Choroid plexus epithelial cell (primary cell): Measurements from ENCODE around the gene TEAD1.

Experiments used
- DNase-seq: peaks from one replicate; pipeline ENCODE4 v3.0.0-alpha.2; 2010; ENCODE audit warnings: low read depth
- H3K4me3 ChIP-seq: 2 replicates; pipeline ENCODE4 v1.5.1; 2011; ENCODE audit warnings: low read depth, mild to moderate bottlenecking, control low read depth, low read length, moderate library complexity
- CTCF ChIP-seq: conservative IDR thresholded peaks from 2 replicates; pipeline ENCODE4 v1.5.1; 2011; ENCODE audit warnings: low read depth, mild to moderate bottlenecking, control low read depth, inconsistent platforms, low read length, moderate library complexity

The TEAD1 gene

GRCh38 chr11:12731841-12732336, 57.7 kb downstream of the TEAD1 start:
- TF ChIP-seq CTCF: no peak
- DNase-seq: no peak
- H3K4me3 ChIP-seq: no peak overlapping the region

GRCh38 chr11:12733091-12733490, 58.9 kb downstream of the TEAD1 start:
- H3K4me3 ChIP-seq: no peak overlapping the region
- TF ChIP-seq CTCF: no peak
- no peak for DNase-seq

GRCh38 chr11:12734625-12735024, 60.4 kb downstream of the TEAD1 start:
- TF ChIP-seq CTCF: no peak
- no peak overlapping the region for H3K4me3 ChIP-seq
- DNase-seq: no peak

- DNase-seq: no peak
Measured at GRCh38 chr11:12735262-12735661, 61.0 kb downstream of the TEAD1 start.

GRCh38 chr11:12737024-12737423, 62.8 kb downstream of the TEAD1 start:
- no peak overlapping the region for H3K4me3 ChIP-seq
- DNase-seq: no peak
- no peak for TF ChIP-seq CTCF

More at GRCh38 chr11:12735262-12735661, 61.0 kb downstream of the TEAD1 start:
- H3K4me3 ChIP-seq: no peak overlapping the region
- TF ChIP-seq CTCF: no peak

GRCh38 chr11:12741671-12742216, 67.5 kb downstream of the TEAD1 start:
- no peak for TF ChIP-seq CTCF
- no peak overlapping the region for H3K4me3 ChIP-seq
- peak; percentile 30 for DNase-seq

GRCh38 chr11:12743834-12744449, 69.7 kb downstream of the TEAD1 start:
- H3K4me3 ChIP-seq: no peak overlapping the region
- DNase-seq: no peak
- no peak for TF ChIP-seq CTCF
